Activated naive CD8-positive, alpha-beta T cell (primary cell): ENCODE data around the gene TNFRSF14.

ENCODE experiments used
- H3K27ac Mint-ChIP-seq: one replicate; pipeline ENCODE4 v1.8.0; 2021; ENCODE audit warnings: mixed read lengths
- H3K27me3 Mint-ChIP-seq: one replicate; pipeline ENCODE4 v1.8.0; 2021; ENCODE audit warnings: mixed read lengths
- H3K36me3 Mint-ChIP-seq: one replicate; pipeline ENCODE4 v1.8.0; 2021; ENCODE audit warnings: mixed read lengths
- H3K4me1 Mint-ChIP-seq: one replicate; pipeline ENCODE4 v1.8.0; 2021; ENCODE audit warnings: low read depth, mixed read lengths
- H3K4me3 Mint-ChIP-seq: one replicate; pipeline ENCODE4 v1.8.0; 2021; ENCODE audit warnings: mild to moderate bottlenecking, mixed read lengths
- H3K9me3 Mint-ChIP-seq: one replicate; pipeline ENCODE4 v1.8.0; 2021; ENCODE audit warnings: low read depth, mixed read lengths

TNFRSF14 gene

GRCh38 chr1:2609319-2610035 lies 53.3 kb downstream of the TNFRSF14 start:
- Mint-ChIP-seq H3K4me3 (no peak overlapping the region), H3K4me1 (no peaks in the 10 kb centered on the region), H3K27ac (no peak overlapping the region), H3K36me3 (peaks cover 7% of the 10 kb centered on the region), H3K9me3 (peaks cover 8% of the 10 kb centered on the region), H3K27me3 (no peaks in the 10 kb centered on the region)

- Mint-ChIP-seq H3K27me3 (no peaks in the 10 kb centered on the region), H3K27ac (no peak overlapping the region), H3K4me3 (no peak overlapping the region), H3K4me1 (no peaks in the 10 kb centered on the region), H3K36me3 (peaks cover 8% of the 10 kb centered on the region), H3K9me3 (peaks cover 9% of the 10 kb centered on the region)
These were observed 54.1 kb downstream of the TNFRSF14 start for GRCh38 chr1:2610036-2610959.

- H3K4me3 Mint-ChIP-seq = no peak overlapping the region
- H3K9me3 Mint-ChIP-seq = peaks cover 11% of the 10 kb centered on the region
- no peak overlapping the region for H3K27ac Mint-ChIP-seq
- H3K4me1 Mint-ChIP-seq = no peaks in the 10 kb centered on the region
- H3K36me3 Mint-ChIP-seq = peaks cover 11% of the 10 kb centered on the region
- no peaks in the 10 kb centered on the region for H3K27me3 Mint-ChIP-seq
These were observed 54.9 kb downstream of the TNFRSF14 start for GRCh38 chr1:2611031-2611501.

- H3K9me3 Mint-ChIP-seq = peaks cover 11% of the 10 kb centered on the region
- peaks cover 2% of the 10 kb centered on the region for H3K4me1 Mint-ChIP-seq
- H3K27me3 Mint-ChIP-seq = no peaks in the 10 kb centered on the region
- H3K4me3 Mint-ChIP-seq = no peak overlapping the region
- H3K36me3 Mint-ChIP-seq = peaks cover 11% of the 10 kb centered on the region
- H3K27ac Mint-ChIP-seq = no peak overlapping the region
These were observed 55.7 kb downstream of the TNFRSF14 start for GRCh38 chr1:2611621-2612437.

- H3K27me3 Mint-ChIP-seq = no peaks in the 10 kb centered on the region
- H3K4me1 Mint-ChIP-seq = peaks cover 2% of the 10 kb centered on the region
- no peak overlapping the region for H3K27ac Mint-ChIP-seq
- peaks cover 13% of the 10 kb centered on the region for H3K36me3 Mint-ChIP-seq
- H3K9me3 Mint-ChIP-seq = peaks cover 11% of the 10 kb centered on the region
- H3K4me3 Mint-ChIP-seq = no peak overlapping the region
These were observed 56.6 kb downstream of the TNFRSF14 start for GRCh38 chr1:2612591-2613365.
